ENCODE measurements around the gene SCG5. TPM values are rescaled to one million over a fixed set of nuclear protein-coding genes. Genes with fewer than 3 reads are reported as not detected.

Gene SCG5
- total RNA-seq, 1 donor from 2014 or later: 12.1 TPM

DNA sequence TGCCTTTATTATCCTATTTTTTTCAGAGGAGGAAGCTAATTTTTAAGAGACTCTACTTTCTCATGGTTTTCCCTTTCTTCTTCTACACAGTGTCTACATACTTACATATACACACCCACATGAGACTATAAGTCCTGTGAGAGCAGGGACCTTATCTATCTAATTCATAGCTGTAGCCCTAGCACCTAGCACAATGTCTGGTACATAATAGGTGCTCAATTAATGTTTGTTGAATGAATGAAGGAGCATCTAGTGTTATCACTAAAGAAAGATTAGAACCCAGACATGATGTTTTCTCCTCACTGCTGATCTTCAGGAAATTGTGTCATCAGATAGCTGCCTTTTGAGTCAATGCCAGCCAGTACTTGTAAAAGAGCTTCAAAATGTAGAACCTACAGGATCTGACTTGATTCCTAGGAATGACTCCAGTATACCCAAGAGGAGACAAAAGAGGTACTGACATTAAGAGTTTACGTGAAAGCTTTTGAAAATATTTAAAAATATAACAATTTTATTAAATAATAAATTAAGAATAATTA lies 2.5 kb downstream of the SCG5 start:
- no peak for TF ChIP-seq EZH2 (IDR thresholded peaks at IDR 0.05; ENCODE audit: insufficient read depth, low read length)
- TF ChIP-seq, protein P1, sequence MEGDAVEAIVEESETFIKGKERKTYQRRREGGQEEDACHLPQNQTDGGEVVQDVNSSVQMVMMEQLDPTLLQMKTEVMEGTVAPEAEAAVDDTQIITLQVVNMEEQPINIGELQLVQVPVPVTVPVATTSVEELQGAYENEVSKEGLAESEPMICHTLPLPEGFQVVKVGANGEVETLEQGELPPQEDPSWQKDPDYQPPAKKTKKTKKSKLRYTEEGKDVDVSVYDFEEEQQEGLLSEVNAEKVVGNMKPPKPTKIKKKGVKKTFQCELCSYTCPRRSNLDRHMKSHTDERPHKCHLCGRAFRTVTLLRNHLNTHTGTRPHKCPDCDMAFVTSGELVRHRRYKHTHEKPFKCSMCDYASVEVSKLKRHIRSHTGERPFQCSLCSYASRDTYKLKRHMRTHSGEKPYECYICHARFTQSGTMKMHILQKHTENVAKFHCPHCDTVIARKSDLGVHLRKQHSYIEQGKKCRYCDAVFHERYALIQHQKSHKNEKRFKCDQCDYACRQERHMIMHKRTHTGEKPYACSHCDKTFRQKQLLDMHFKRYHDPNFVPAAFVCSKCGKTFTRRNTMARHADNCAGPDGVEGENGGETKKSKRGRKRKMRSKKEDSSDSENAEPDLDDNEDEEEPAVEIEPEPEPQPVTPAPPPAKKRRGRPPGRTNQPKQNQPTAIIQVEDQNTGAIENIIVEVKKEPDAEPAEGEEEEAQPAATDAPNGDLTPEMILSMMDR (IDR thresholded peaks at IDR 0.05; ENCODE audit: insufficient read depth, low read depth, low read length): no peak
- Histone ChIP-seq H3K9ac (ENCODE audit: low read length) (no peak overlapping the region), H3K4me2 (ENCODE audit: low read length) (no peak overlapping the region), H3K79me2 (ENCODE audit: insufficient read depth, low read length) (no peaks in the 10 kb centered on the region), H3K27me3 (ENCODE audit: insufficient read depth, low read length) (no peaks in the 10 kb centered on the region), H2AFZ (ENCODE audit: low read depth, low read length) (no peak overlapping the region), H3K27ac (ENCODE audit: low read depth, low read length) (no peak overlapping the region), H3K4me3 (ENCODE audit: insufficient read depth, low read depth, low read length) (no peak overlapping the region), H3K9me3 (ENCODE audit: insufficient read depth, low read depth, low read length) (no peaks in the 10 kb centered on the region), H4K20me1 (ENCODE audit: insufficient read depth, low read length) (no peaks in the 10 kb centered on the region), H3K36me3 (ENCODE audit: insufficient read depth, low read length) (peaks cover 2% of the 10 kb centered on the region), H3K4me1 (ENCODE audit: insufficient read depth, low read length) (peaks cover 4% of the 10 kb centered on the region)
- H3K4me1 Mint-ChIP-seq (ENCODE audit: low read depth, unreplicated experiment): peaks cover 7% of the 10 kb centered on the region
- H3K36me3 Mint-ChIP-seq (ENCODE audit: low read depth, unreplicated experiment): no peaks in the 10 kb centered on the region
- FAIRE-seq: no peak
- no peaks in the 10 kb centered on the region for H3K27me3 Mint-ChIP-seq (ENCODE audit: low read depth, unreplicated experiment)
- H3K4me3 Mint-ChIP-seq (ENCODE audit: unreplicated experiment): no peak overlapping the region
- no peak overlapping the region for H3K27ac Mint-ChIP-seq (ENCODE audit: unreplicated experiment)
- DNase-seq (ENCODE audit: low read depth): no peak
- H3K9me3 Mint-ChIP-seq (ENCODE audit: unreplicated experiment): no peaks in the 10 kb centered on the region

DNA sequence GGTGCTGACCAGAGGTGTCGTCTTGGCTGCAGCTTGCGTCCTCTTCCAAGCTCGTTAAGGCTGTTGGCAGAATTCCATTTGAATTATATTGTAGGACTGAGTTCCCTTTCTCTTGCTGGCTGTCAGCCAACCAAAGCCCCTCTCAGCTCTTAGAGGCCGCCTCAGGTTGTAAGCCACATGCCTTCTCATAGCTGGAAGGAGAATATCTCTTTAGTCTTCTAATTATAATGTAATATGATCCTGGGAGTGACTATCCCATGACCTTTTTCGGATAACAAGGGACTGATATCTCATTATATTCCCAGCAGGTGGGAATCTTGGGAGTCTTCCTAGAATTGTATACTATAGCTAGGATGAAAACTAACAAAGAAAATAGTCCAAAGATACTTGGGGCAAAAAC lies 4.8 kb downstream of the SCG5 start:
- no peak overlapping the region for H3K4me2 ChIP-seq (ENCODE audit: low read length)
- peaks cover 4% of the 10 kb centered on the region for H3K4me1 ChIP-seq (ENCODE audit: insufficient read depth, low read length)
- no peak for TF ChIP-seq EZH2 (IDR thresholded peaks at IDR 0.05; ENCODE audit: insufficient read depth, low read length)
- TF ChIP-seq, protein P1 (IDR thresholded peaks at IDR 0.05; ENCODE audit: insufficient read depth, low read depth, low read length): no peak
- H3K79me2 ChIP-seq (ENCODE audit: insufficient read depth, low read length): no peaks in the 10 kb centered on the region
- no peak overlapping the region for H2AFZ ChIP-seq (ENCODE audit: low read depth, low read length)
- H3K27ac ChIP-seq (ENCODE audit: low read depth, low read length): no peak overlapping the region
- H4K20me1 ChIP-seq (ENCODE audit: insufficient read depth, low read length): no peaks in the 10 kb centered on the region
- H3K4me1 Mint-ChIP-seq (ENCODE audit: low read depth, unreplicated experiment): peaks cover 7% of the 10 kb centered on the region
- no peak overlapping the region for H3K4me3 ChIP-seq (ENCODE audit: insufficient read depth, low read depth, low read length)
- no peaks in the 10 kb centered on the region for H3K9me3 ChIP-seq (ENCODE audit: insufficient read depth, low read depth, low read length)
- no peak overlapping the region for H3K4me3 Mint-ChIP-seq (ENCODE audit: unreplicated experiment)
- no peak overlapping the region for H3K27ac Mint-ChIP-seq (ENCODE audit: unreplicated experiment)
- H3K9ac ChIP-seq (ENCODE audit: low read length): no peak overlapping the region
- no peaks in the 10 kb centered on the region for H3K27me3 Mint-ChIP-seq (ENCODE audit: low read depth, unreplicated experiment)
- no peaks in the 10 kb centered on the region for H3K36me3 Mint-ChIP-seq (ENCODE audit: low read depth, unreplicated experiment)
- no peaks in the 10 kb centered on the region for H3K9me3 Mint-ChIP-seq (ENCODE audit: unreplicated experiment)
- DNase-seq (ENCODE audit: low read depth): no peak
- no peaks in the 10 kb centered on the region for H3K27me3 ChIP-seq (ENCODE audit: insufficient read depth, low read length)
- FAIRE-seq: no peak
- no peaks in the 10 kb centered on the region for H3K36me3 ChIP-seq (ENCODE audit: insufficient read depth, low read length)

DNA sequence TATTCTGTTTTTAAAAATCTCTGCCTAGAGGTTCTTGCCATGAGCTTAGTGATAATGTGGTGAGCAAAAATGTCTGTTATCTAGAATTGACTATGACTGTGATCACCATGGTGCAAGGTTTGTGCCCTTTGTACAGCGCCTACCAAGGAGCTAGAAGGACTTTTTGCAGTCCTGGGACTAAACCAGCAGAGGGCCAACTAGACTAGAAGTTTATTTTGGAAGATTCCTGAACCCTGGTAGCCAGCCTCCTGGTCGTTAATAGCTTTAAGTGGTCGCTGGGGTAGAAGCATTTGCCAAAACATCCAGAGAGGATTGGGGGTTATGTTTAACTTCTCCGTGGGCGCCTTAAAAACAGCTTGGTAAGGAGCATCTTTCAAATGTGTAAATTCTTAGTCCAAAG lies 7.8 kb downstream of the SCG5 start:
- no peak overlapping the region for H3K4me2 ChIP-seq (ENCODE audit: low read length)
- no peak overlapping the region for H3K27ac ChIP-seq (ENCODE audit: low read depth, low read length)
- H3K79me2 ChIP-seq (ENCODE audit: insufficient read depth, low read length): no peaks in the 10 kb centered on the region
- no peaks in the 10 kb centered on the region for H3K36me3 ChIP-seq (ENCODE audit: insufficient read depth, low read length)
- H3K27me3 Mint-ChIP-seq (ENCODE audit: low read depth, unreplicated experiment): no peaks in the 10 kb centered on the region
- H3K9ac ChIP-seq (ENCODE audit: low read length): no peak overlapping the region
- H3K4me1 ChIP-seq (ENCODE audit: insufficient read depth, low read length): no peaks in the 10 kb centered on the region
- DNase-seq (ENCODE audit: low read depth) (no peak), FAIRE-seq (no peak)
- no peak overlapping the region for H3K4me3 Mint-ChIP-seq (ENCODE audit: unreplicated experiment)
- no peaks in the 10 kb centered on the region for H3K9me3 Mint-ChIP-seq (ENCODE audit: unreplicated experiment)
- H3K4me1 Mint-ChIP-seq (ENCODE audit: low read depth, unreplicated experiment): peaks cover 12% of the 10 kb centered on the region
- no peak for TF ChIP-seq EZH2 (IDR thresholded peaks at IDR 0.05; ENCODE audit: insufficient read depth, low read length)
- TF ChIP-seq, protein P1 (IDR thresholded peaks at IDR 0.05; ENCODE audit: insufficient read depth, low read depth, low read length): peak; percentile 57
- H3K27me3 ChIP-seq (ENCODE audit: insufficient read depth, low read length): no peaks in the 10 kb centered on the region
- no peaks in the 10 kb centered on the region for H4K20me1 ChIP-seq (ENCODE audit: insufficient read depth, low read length)
- H3K4me3 ChIP-seq (ENCODE audit: insufficient read depth, low read depth, low read length): no peak overlapping the region
- H3K9me3 ChIP-seq (ENCODE audit: insufficient read depth, low read depth, low read length): no peaks in the 10 kb centered on the region
- no peak overlapping the region for H2AFZ ChIP-seq (ENCODE audit: low read depth, low read length)
- no peak overlapping the region for H3K27ac Mint-ChIP-seq (ENCODE audit: unreplicated experiment)
- no peaks in the 10 kb centered on the region for H3K36me3 Mint-ChIP-seq (ENCODE audit: low read depth, unreplicated experiment)

All from astrocyte (in vitro differentiated cells and primary cell).